SW 1271 (cell line): ENCODE data around the gene FHIT.

ENCODE experiments used
- DNase-seq, 2 experiments: peaks; one replicate each; lab custom pipeline; 2025; lab: John Stamatoyannopoulos, UW

FHIT gene

GRCh38 chr3:60399861-60400845 lies 851.1 kb downstream of the FHIT start:
- no peak for DNase-seq

- no peak for DNase-seq
Observed at GRCh38 chr3:60399292-60399691, 852.0 kb downstream of the FHIT start.

- DNase-seq: no peak
Observed at GRCh38 chr3:60395173-60395762, 856.0 kb downstream of the FHIT start.

GRCh38 chr3:60393946-60394345 lies 857.3 kb downstream of the FHIT start:
- DNase-seq: no peak

GRCh38 chr3:60392501-60392900 lies 858.8 kb downstream of the FHIT start:
- DNase-seq: no peak

GRCh38 chr3:60391292-60391691 lies 860.0 kb downstream of the FHIT start:
- DNase-seq: no peak

GRCh38 chr3:60388731-60389130 lies 862.5 kb downstream of the FHIT start:
- no peak for DNase-seq

GRCh38 chr3:60386306-60386705 lies 864.9 kb downstream of the FHIT start:
- no peak for DNase-seq

- DNase-seq: no peak
Observed at GRCh38 chr3:60384341-60384740, 866.9 kb downstream of the FHIT start.

- DNase-seq: no peak
Observed at GRCh38 chr3:60383345-60383744, 867.9 kb downstream of the FHIT start.

- DNase-seq: no peak
Observed at GRCh38 chr3:60366486-60366885, 884.8 kb downstream of the FHIT start.

- DNase-seq: no peak
Observed at GRCh38 chr3:60365360-60365759, 885.9 kb downstream of the FHIT start.

GRCh38 chr3:60364475-60364874 lies 886.8 kb downstream of the FHIT start:
- no peak for DNase-seq

GRCh38 chr3:60363817-60364216 lies 887.4 kb downstream of the FHIT start:
- DNase-seq: no peak

- DNase-seq: no peak
Observed at GRCh38 chr3:60355825-60356224, 895.4 kb downstream of the FHIT start.

- DNase-seq: no peak
Observed at GRCh38 chr3:60351481-60351880, 899.8 kb downstream of the FHIT start.

- no peak for DNase-seq
Observed at GRCh38 chr3:60344340-60344739, 906.9 kb downstream of the FHIT start.

- DNase-seq: no peak
Observed at GRCh38 chr3:60343831-60344230, 907.4 kb downstream of the FHIT start.

GRCh38 chr3:60339304-60339703 lies 911.9 kb downstream of the FHIT start:
- DNase-seq: no peak

- DNase-seq: no peak
Observed at GRCh38 chr3:60337421-60337820, 913.8 kb downstream of the FHIT start.

GRCh38 chr3:60336061-60336460 lies 915.2 kb downstream of the FHIT start:
- DNase-seq: no peak

GRCh38 chr3:60333710-60334109 lies 917.5 kb downstream of the FHIT start:
- no peak for DNase-seq

GRCh38 chr3:60330107-60330506 lies 921.1 kb downstream of the FHIT start:
- no peak for DNase-seq
